Measurements from ENCODE around the gene TRMO.

GRCh38 chr9:97956331-97956730 lies 34.0 kb upstream of the TRMO start:
- no peak for TF ChIP-seq EZH2 (IDR thresholded peaks at IDR 0.05; ENCODE audit: insufficient read depth, poor library complexity, severe bottlenecking)
- no peak for TF ChIP-seq EZH2phosphoT487 (IDR thresholded peaks at IDR 0.05; ENCODE audit: insufficient read depth, low read depth)

All from GM23248 (cell line).